HG03175 (cell line): ENCODE results near the gene PCNX3.

Experiments used
- ATAC-seq: cut with Tn5 transposase; IDR thresholded peaks from one replicate; pipeline ENCODE4 v1.9.1; 2021; ENCODE audit warnings: mild to moderate bottlenecking, moderate library complexity; ENCODE audit not compliant: unreplicated experiment

Gene PCNX3

GRCh38 chr11:65580031-65580692, 35.4 kb upstream of the PCNX3 start:
- ATAC-seq: no peak

GRCh38 chr11:65580756-65581155, 34.8 kb upstream of the PCNX3 start:
- ATAC-seq: no peak

- no peak for ATAC-seq
These were observed 33.6 kb upstream of the PCNX3 start for GRCh38 chr11:65581928-65582327.

GRCh38 chr11:65583589-65583988, 32.0 kb upstream of the PCNX3 start:
- no peak for ATAC-seq

GRCh38 chr11:65584106-65584505, 31.5 kb upstream of the PCNX3 start:
- ATAC-seq: no peak

- ATAC-seq: no peak
These were observed 30.8 kb upstream of the PCNX3 start for GRCh38 chr11:65584723-65585171.

- no peak for ATAC-seq
These were observed 30.0 kb upstream of the PCNX3 start for GRCh38 chr11:65585396-65586246.

GRCh38 chr11:65586247-65586630, 29.3 kb upstream of the PCNX3 start:
- no peak for ATAC-seq

DNA sequence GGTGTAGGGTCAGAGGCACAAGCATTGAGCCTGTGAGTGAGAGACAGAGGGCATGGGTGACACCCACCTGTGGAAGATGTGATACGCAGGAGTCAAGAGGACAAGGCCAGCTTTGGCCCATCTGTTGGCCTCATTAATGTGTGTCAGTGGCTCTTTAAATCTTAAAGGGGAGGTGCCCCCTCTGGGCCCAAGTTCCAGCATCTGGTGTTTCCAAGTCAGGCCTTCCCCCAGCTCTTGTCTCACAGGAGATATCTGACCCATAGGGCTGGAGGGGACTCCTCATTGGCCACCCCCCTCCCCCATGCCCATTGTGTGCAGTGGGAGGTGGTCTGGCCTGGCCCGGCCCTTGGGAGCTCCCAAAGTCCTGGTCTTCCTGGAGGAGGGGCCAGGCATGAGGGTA, 28.9 kb upstream of the PCNX3 start:
- ATAC-seq: no peak

DNA sequence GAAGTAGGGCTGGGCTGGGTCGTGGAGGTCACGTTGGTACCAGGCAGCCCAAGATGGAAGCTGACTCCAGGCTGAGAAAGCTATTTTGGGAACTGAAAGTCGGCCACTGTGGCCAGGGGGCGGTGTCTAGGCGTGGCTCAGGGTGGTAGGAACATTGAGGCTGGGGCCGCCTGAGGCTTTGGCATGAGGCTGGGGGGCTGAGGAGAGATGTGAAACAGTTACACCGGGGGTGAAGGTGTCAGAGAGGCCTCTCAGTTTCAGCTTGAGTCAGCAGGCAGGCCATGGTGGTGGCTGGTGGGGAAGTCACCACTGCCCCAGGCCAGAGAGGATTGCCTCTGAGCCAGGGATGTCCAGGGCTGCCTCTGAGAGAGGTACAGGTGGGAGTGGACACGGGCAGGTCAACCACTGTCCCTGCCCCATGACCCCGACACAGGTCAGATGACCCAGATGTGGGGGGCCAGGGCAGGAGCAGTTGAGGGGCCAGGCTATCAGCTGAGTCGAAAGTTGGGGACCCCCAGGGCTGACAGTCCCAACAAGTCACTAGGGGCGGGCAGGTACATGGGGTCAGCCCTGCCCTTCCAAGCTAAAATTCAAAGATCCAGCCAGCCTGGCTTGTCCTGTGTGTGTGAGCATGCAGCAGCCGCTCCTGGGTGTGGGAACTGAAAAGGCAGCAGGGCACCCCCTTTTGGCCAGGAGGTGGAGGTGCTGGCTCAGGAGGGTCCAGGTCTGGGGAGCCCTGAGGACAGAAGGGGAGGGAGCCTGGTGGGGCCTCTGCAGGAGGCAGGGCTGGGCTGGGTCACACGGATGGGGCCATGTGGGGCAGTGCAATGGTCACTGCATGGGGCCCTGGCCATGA, 27.1 kb upstream of the PCNX3 start:
- ATAC-seq: peak; percentile 81

DNA sequence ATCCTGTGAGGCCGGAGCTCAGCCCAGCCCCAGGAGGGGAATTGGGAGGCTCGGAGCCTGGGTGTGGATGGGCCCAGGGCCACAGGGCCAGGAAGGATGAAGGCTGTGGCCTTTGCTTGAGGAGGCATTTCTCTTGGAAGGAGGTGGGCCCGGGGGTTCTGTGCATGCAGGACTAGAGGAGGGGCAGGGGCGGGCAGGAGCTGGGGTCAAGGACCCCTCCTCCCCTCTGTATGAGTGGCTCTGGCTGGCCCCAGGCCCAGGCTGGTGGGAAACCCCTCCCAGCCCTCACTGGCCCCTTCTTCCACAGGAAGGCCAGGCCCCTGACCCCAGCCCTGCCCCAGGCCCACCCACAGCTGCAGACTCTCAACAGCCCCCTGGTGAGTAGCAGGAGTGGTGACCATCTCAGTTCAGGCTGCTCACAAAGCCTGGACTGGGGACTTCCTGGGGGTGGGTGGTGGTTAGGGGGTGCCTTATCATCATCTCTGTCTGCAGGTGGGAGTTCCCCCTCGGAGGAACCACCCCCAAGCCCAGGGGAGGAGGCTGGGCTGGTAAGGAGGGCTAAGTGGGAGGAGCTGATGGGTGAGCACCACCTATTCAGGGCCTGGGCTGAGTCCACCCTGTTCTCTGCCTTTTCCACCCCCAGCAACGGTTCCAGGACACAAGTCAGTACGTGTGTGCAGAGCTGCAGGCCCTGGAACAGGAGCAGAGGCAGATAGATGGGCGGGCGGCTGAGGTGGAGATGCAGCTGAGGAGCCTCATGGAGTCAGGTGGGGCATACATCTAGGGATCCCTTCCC, 25.9 kb upstream of the PCNX3 start:
- no peak for ATAC-seq

DNA sequence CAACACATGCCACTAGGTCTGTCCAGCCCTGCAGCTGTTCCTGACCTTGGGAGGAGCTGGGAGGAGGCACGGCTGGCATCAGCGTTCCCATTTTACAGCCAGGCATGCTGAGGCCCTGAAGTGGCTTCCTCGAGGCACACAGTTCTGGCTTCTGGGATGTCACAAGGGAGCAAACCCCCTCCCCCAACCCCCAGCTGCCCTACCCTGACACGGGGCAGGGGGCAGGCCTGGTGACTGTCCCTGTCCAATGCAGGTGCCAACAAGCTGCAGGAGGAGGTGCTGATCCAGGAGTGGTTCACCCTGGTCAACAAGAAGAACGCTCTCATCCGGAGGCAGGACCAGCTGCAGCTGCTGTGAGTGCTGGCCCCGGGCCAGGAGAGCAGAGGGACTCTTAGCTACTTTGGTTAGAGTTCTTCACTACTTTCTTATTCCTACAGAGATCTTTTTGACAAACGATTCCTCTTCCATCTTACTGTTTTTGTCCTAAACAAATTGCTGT, 25.3 kb upstream of the PCNX3 start:
- no peak for ATAC-seq

DNA sequence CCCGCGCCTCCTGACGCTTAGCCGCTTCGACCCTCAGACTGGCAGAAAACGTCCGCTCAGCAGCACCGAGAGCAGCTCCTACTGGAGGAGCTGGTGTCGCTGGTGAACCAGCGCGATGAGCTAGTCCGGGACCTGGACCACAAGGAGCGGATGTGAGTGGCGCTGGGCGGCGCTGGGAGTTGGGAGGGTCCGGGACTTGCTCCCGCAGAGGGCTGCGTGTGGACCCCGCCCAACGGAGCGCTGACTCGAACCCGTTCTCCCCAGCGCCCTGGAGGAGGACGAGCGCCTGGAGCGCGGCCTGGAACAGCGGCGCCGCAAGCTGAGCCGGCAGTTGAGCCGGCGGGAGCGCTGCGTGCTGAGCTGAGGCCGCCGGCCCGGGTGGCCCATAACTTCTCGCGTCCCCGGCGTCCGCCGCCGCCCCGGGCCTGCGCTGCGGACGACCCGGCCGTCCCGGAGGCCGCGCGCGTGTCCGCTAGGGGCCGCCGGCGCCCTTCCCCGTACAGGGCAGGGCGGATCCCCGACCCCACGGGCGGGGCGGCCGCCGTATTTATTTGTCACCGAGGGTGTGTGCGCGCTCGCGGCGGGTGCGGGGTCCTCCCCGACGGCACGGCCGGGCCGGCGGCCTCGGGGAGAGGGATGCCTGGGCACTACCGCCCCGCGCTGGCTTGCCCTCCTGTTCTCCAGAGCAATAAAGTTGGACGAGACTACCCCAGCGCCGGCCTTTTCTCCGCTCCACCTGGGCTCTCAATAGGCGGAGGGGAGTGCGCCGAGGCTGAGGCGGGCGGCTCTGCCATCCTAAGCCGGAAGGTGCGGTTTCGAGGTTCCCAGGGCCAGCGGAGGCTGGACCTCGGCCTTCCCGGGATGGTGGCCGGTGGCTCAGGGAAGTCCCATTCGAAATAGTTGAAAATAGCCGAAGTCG, 23.4 kb upstream of the PCNX3 start:
- ATAC-seq: no peak

GRCh38 chr11:65592858-65593517, 22.6 kb upstream of the PCNX3 start:
- no peak for ATAC-seq

GRCh38 chr11:65593518-65594414, 21.8 kb upstream of the PCNX3 start:
- no peak for ATAC-seq

- ATAC-seq: no peak
These were observed 20.4 kb upstream of the PCNX3 start for GRCh38 chr11:65595131-65595530.

- ATAC-seq: no peak
These were observed 19.9 kb upstream of the PCNX3 start, which contains the start of gene KCNK7 for GRCh38 chr11:65595543-65596281. KCNK7 (minus strand) TSS chr11:65595800; CDS start chr11:65595772, 28 bp downstream.
